ENCODE data around the gene GLRX3.
"Not testable (repeated sequence)": the region's sequence is repeated elsewhere in the genome, so short reads cannot be mapped to it uniquely, and the experiment has no call there.

The GLRX3 gene

DNA sequence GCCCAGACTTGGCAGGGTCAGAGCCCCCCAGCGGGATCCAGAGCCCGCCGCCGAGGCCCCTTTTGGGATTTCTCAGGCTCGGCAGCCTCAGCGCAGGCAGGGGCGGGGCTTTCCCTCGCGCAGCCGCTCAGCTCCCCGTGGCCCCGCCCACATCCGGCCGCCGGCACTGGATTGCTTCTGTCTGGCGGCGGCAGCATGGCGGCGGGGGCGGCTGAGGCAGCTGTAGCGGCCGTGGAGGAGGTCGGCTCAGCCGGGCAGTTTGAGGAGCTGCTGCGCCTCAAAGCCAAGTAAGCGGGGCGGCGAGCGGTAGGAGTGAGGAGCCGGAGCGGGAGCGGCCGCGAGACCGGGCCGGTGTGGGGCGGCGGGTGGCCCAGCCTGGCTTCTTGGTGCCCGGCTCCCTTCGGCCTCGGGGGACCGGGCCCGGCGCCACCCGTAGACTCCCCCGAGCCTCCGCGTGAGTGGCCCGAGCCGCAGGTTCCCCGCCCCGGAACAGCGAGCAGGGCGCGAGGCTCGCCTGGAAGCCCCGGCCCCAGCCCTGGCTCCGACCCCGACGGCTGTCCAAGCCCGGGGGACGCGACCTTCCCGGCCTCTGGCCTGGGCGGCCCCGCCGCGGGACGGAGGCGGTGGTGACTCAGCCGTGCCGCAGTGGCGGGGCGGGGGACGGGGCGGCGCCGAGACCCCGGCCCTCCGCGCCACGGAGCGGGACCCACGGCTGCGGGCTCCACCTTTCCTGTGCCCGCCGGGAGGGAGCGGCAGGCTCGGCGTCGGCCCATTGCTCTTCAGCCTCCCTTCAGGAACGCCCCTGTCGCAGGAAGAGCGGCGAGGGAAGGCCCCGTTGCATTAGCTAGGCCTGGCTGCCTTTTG, at the start of gene GLRX3:
Gene GLRX3, plus strand, starts transcription at position 166 of the 864 bp plus-strand sequence. Its CDS starts 30 bp downstream, at position 196.
- peak; percentile 46 for DNase-seq

DNA sequence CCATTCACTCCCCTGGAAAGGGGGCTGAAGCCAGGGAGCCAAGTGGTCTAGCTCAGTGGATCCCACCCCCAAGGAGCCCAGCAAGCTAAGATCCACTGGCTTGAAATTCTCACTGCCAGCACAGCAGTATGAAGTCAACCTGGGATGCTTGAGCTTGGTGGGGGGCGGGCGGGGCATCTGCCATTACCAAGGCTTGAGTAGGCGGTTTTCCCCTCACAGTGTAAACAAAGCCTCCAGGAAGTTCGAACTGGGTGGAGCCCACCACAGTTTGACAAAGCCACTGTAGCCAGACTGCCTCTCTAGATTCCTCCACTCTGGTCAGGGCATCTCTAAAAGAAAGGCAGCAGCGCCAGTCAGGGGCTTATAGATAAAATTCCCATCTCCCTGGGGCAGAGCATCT, 45.6 kb upstream of the GLRX3 start:
- not testable (repeated sequence) for DNase-seq

DNA sequence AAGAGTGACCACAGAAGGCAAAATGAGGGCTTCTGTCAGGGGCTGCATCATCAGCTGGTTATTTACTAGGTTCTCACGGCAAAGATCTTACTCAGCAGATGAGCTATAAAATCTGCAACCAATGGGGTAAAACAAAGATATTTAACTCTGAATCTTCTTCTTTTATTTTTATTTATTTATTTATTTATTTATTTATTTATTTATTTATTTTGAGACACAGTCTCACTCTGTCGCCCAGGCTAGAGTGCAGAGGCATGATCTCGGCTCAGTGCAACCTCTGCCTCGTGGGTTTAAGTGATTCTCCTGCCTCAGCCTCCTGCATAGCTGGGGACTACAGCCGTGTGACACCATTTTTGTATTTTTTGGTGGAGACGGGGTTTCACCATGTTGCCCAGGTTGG, 36.8 kb upstream of the GLRX3 start:
- DNase-seq = no peak

GRCh38 chr10:130105724-130106123, 30.5 kb upstream of the GLRX3 start:
- no peak for DNase-seq

DNA sequence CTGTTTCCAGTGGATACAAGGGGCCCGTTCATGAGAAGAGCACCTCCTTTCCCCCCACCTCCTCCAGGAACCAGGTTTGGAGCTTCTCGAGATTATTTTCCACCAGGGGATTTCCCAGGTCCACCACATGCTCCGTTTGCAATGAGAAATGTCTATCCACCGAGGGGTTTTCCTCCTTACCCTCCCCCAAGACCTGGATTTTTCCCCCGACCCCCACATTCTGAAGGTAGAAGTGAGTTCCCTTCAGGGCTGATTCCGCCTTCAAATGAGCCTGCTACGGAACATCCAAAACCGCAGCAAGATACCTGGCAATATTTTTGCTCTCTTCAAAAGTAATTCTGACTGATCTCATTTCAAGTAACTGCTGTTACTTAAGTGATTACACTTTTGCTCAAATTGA, 28.0 kb upstream of the GLRX3 start:
- DNase-seq = not testable (repeated sequence)

- no peak for DNase-seq
Observed at GRCh38 chr10:130108934-130109604, 27.1 kb upstream of the GLRX3 start.

DNA sequence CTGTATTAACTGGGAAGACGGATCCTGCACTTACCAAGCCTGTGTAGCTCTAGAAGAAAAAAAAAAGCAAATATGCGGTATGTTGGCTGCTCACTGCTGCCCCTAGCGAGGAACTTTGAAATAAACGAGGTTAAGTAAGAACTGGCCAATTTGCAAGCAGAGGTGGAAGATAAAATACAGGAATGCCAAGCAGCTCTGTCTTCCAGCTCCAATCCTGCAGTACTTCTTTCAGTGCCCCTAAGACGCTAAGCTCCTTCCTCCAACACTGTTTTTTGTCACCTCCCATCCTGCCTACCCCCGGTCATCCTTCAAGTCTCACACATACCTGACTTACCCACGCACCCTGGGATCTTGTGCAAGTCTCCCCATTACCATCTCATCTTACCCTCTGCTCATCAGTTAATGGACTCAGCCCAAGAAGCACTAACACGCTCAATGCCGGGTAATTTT, 26.4 kb upstream of the GLRX3 start:
- peak; percentile 41 for DNase-seq

- peak; percentile 75 for DNase-seq
Observed at GRCh38 chr10:130110246-130111112, 25.7 kb upstream of the GLRX3 start, which contains the start of gene C10orf143. Gene C10orf143, minus strand, starts transcription at chr10:130110830. Its CDS starts 58 bp downstream, at chr10:130110772.

DNA sequence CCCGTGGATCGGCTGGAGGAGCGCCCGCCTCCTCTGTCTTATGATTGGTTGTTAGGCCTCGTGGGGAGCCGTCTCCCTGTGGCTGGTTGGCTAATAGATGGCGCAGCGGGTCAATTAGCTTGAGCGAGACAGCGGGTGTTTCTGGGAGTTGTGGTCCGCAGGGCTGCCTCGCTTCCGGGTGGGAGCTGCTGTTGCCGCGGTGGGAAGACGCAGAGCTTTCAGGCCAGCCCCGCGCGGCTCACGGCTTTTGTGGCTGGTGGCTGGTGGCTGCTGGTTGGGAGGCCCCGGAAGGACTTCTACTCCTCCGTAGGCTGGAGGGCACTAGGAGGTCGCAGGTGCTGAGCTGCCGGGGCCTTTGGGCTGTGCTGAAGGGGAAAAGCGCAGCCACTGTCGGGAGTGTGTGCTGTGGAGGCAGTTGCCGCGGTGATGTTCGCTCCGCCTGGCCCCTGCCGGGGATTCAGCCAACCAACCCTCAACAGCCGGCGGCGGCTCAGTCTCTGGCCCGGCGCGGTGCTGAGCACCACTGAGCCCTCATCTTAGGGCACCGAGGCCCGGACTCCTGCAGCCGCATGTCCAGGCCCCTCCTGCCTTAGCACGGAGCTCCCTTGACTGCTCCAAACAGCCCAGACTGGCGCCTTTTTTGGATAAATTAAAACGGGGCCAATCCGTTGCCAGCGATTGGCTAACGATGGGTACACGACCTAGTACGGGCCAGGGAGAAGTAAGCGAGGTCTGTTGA, 24.9 kb upstream of the GLRX3 start:
- peak; percentile 83 for DNase-seq

DNA sequence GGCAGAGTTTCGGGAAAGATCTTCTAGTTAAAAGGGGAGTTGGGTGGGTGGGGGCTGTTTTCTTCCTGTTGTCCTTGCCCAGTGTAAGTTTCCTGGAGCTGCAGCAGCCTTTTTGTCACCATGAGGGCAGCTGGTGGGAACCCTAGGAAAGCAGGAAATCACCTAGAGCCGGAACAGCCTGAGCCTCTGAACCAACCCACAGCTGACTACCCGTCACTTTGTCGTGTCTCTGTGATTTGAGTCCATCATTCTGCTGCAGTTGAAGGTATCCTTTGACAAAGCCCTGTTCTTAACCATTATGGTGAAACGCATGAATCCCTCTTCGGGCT, 24.4 kb upstream of the GLRX3 start:
- no peak for DNase-seq

- no peak for DNase-seq
Observed at GRCh38 chr10:130112821-130113220, 23.4 kb upstream of the GLRX3 start.

DNA sequence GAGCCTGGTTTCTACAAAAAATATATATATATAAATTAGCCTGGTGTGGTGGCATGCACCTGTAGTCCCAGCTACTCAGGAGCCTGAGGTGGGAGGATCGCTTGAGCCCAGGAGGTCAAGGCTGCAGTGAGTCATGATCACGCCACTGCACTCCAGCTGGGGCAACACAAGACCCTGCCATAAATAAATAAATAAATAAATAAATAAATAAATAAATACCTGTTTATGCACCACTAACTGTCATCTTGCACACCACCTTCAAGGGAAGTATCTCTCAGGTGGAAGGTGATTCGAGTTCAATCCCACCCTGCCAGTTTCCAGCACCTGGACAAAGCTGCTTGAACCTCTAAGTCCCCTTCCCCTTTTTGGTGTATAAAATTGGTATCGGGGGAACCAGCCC, 19.2 kb upstream of the GLRX3 start:
- not testable (repeated sequence) for DNase-seq

GRCh38 chr10:130117535-130117934, 18.7 kb upstream of the GLRX3 start:
- not testable (repeated sequence) for DNase-seq

DNA sequence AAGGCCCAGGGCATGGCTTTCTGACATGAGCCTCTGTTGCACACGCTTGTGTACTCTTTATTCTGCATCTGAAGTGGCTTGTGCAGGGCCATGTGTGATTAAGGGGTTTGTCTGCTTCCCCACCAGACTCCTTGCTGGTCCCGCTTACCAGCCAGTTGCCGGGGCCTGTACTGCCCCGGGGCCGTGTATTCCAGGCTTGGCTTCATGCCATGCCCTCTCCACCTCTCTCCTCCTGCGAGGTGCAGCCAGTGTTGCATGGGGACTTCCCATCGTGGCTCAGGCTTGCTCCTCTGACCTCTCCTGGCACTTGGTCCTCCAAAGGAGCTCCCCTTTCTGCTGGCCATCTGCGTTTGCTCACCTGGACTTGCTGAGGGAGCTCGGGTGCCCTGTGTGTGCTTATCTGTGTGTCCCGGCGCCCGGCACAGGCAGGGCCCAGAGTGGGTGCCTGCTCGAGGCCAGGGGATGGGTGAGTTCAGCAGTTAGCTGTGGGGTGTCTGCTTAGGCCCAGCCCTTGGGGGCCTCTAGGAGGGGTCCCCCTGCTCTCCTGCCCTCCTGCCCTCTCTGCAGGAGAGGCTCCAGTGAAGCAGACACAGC, 14.6 kb upstream of the GLRX3 start:
- no peak for DNase-seq

- peak; percentile 16 for DNase-seq
Observed at GRCh38 chr10:130127364-130128061, 8.7 kb upstream of the GLRX3 start.

DNA sequence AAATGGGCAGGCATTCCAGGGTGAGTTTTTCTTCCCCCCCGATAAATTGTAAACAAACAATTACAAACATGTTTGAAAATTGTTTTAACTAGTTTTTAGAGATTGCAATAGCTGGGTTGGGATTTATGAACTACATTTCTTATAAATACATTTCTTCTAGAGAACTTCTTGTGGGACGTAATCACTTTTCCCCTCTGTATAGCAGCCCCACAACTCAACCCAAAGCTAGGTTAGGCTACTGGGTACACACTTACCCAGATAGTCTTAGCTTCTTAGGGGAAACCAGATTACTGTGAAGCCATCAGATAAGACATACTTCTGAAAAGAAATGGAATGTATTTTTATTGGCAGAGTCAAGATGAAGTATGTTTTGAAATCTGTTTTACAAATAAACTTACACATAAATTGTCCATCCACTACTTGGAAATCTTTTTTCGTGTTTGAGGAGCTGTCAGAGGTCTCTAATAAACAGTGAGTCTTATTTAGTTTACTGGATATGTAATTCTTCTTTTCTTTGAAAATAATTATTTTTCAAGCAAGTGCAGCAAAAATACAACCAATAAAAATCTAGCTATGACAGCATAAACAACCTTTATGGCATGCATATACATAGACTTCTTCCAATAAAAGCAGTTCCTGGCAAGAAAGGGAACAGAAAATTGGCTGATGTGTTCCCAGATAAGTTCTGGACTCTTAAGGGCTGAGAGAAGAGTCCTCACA, 8.0 kb upstream of the GLRX3 start:
- DNase-seq = no peak

GRCh38 chr10:130128922-130129321, 7.3 kb upstream of the GLRX3 start:
- DNase-seq = no peak

DNA sequence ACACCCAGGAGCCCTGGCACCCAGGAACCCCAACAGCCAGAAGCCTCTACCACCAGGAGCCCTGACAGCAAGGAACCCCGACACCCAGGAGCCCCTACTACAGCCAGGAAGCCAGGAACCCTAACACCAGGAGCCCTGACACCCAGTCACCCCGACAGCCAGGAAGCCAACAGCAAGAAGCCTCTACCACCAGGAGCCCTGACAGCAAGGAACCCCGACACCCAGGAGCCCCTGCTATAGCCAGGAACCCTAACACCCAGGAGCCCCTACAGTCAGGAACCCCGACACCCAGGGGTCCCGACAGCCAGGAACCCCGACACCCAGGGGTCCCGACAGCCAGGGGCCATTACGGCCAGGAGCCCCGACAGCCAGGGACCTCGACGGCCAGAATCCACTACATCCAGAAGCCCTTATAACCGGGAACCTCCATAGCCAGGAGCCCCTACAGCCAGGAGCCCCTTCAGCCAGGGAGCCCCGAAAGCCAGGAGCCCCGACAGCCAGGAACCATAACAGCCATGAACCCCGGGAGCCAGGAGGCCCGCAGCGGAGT, 440 bp upstream of the GLRX3 start:
- no peak for DNase-seq

GRCh38 chr10:130137090-130137448, 878 bp downstream of the GLRX3 start:
- DNase-seq = no peak

Data from NCI-H774 (cell line).